Spleen (tissue), 11 donors: ENCODE measurements around the gene TSPAN18. TPM values are rescaled to one million over a fixed set of nuclear protein-coding genes. Genes with fewer than 3 reads are reported as not detected.

ENCODE experiments used
- DNase-seq: peaks from one replicate; pipeline ENCODE4 v3.0.0-alpha.2; 2020
- H3K27ac ChIP-seq, 8 donors: fragments of 200-600 bp; sonication (generic) in 7 of 8; 1 replicate in 4 of 8; 2 replicates in 4 of 8; pipeline versions ENCODE4 v1.5.0 to v1.8.0; 2016 to 2021; ENCODE audit warnings: inconsistent platforms in 4 of 8, mild to moderate bottlenecking in 4 of 8, moderate library complexity in 1 of 8
- H3K27me3 ChIP-seq, 7 donors: fragments of 200-600 bp; sonication (generic) in 6 of 7; replicated peaks in 1 of 7; 1 replicate in 4 of 7; 2 replicates in 3 of 7; pipeline versions ENCODE4 v1.5.0 to v1.8.0; 2016 to 2021; ENCODE audit warnings: inconsistent platforms in 3 of 7, mild to moderate bottlenecking in 1 of 7
- H3K36me3 ChIP-seq, 6 donors: fragments of 200-600 bp; sonication (generic) in 5 of 6; 1 replicate in 4 of 6; 2 replicates in 2 of 6; pipeline versions ENCODE4 v1.5.0 to v1.8.0; 2016 to 2021; ENCODE audit warnings: inconsistent platforms in 2 of 6
- H3K4me1 ChIP-seq, 6 donors: fragments of 200-600 bp; sonication (generic) in 5 of 6; 1 replicate in 3 of 6; 2 replicates in 3 of 6; pipeline versions ENCODE4 v1.5.0 to v1.8.0; 2016 to 2021; ENCODE audit warnings: inconsistent platforms in 3 of 6
- H3K4me3 ChIP-seq, 8 donors: fragments of 200-600 bp; sonication (generic) in 7 of 8; 1 replicate in 4 of 8; 2 replicates in 4 of 8; pipeline versions ENCODE4 v1.5.0 to v1.8.0; 2016 to 2021; ENCODE audit warnings: inconsistent platforms in 4 of 8, mild to moderate bottlenecking in 4 of 8, moderate library complexity in 2 of 8
- H3K9me3 ChIP-seq, 8 donors: fragments of 200-600 bp; sonication (generic) in 7 of 8; 1 replicate in 4 of 8; 2 replicates in 4 of 8; pipeline versions ENCODE4 v1.5.0 to v1.8.0; 2016 to 2021; ENCODE audit warnings: inconsistent platforms in 4 of 8
- POLR2A ChIP-seq, 3 donors: fragments of 450-650 bp; IDR thresholded peaks; one replicate each; pipeline ENCODE4 v1.5.1; 2017; ENCODE audit warnings: antibody characterized with exemption in 3 of 3, mild to moderate bottlenecking in 1 of 3
- POLR2AphosphoS5 ChIP-seq, 3 donors: sonication (generic); formaldehyde crosslinking; IDR thresholded peaks; one replicate each; pipeline ENCODE4 v1.5.1; 2017; ENCODE audit warnings: antibody characterized with exemption in 3 of 3
- WGBS, 5 donors: extraction: QIAGEN DNeasy Blood & Tissue Kit in 3 of 5; methylation state at CpG; one replicate each; pipeline versions ENCODE4 v1.1.5 to v1.1.7; 2013 to 2018; 5-methylcytosine and 5-hydroxymethylcytosine counted together
- intact Hi-C: fragments of 100-400 bp; cut with DNase I; formaldehyde crosslinking; loops from one replicate; pipeline ENCODE4 v1.15.0; 2023; ENCODE audit warnings: low total_unique reads
- polyA plus RNA-seq, 3 donors: library from polyadenylated mRNA; stranded (reverse); fragments of 200-250 nt; gene quantifications; one replicate each; pipeline ENCODE4 v1.2.1, GENCODE V29; 2013
- total RNA-seq, 7 donors: library from RNA; depleted of rRNA in 3 of 7; stranded (reverse); fragments of >200 nt in 3 of 7; fragmentation: NEBNext Ultra II Directional in 4 of 7; extraction: Animal tissue kit (Norgen Biotek cat#: 25700) in 4 of 7; gene quantifications; one replicate each; pipeline versions ENCODE4 v1.1.0 to v1.2.1, GENCODE V29; 2016 to 2021
- TF ChIP-seq, protein P1 (sequence below), 11 experiments: fragments of 200-600 bp in 7 of 11; fragments of 450-650 bp in 4 of 11; sonication (generic) in 4 of 11; IDR thresholded peaks in 8 of 11; conservative IDR thresholded peaks in 3 of 11; 1 replicate in 7 of 11; 2 replicates in 4 of 11; pipeline versions ENCODE4 v1.4.0 to v1.8.0; 2016 to 2021; ENCODE audit warnings: antibody characterized with exemption in 11 of 11, inconsistent platforms in 4 of 11, mild to moderate bottlenecking in 1 of 11
- donor health status: healthy with polysubstance abuse.
- donor health status: DM: no; HTN: no; CAD: no; lungs with moderate emphysema.
- donor health status: DM: no; HTN: no; CAD: no.
- donor health status: Bipolar disorder and iron deficiency.
- donor health status: healthy.
- donor health status: DM: no; HTN: no; CAD: no.
- donor health status: DM: yes; HTN: yes; CAD: no.

The TSPAN18 gene
- total and polyA plus RNA-seq, 10 donors: 2.1 to 47.5 (median 21.3) TPM

DNA sequence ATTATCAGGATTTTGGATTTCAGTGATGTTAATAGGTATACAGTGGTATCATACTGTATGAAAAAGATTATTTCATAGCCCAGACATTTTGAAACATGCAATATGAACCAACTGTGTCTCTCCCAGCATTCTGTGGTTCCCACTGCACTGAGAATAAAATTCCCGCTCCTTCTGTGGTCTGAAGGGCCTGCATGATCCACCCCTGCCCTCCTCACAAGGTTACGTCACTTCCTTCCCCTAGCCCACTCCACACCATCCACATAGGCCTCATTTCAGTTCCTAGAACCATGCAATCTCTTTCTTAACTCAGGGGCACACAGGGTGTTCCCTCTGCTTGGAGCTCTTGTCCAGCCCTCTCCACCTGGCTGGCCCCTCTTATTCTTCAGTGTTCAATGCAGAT lies 103.1 kb downstream of the TSPAN18 start:
- H3K9me3 ChIP-seq: no peaks in the 10 kb centered on the region
- intact Hi-C loops: no loop called here
- WGBS, 5 donors: 52 to 78% (median 71%) methylated on average over 2 of the region's 2 CpGs
- no peak overlapping the region for H3K4me3 ChIP-seq
- no peaks in the 10 kb centered on the region for H3K27me3 ChIP-seq
- H3K36me3 ChIP-seq: no peaks in the 10 kb centered on the region
- TF ChIP-seq POLR2A (IDR thresholded peaks at IDR 0.05): no peak
- no peak for TF ChIP-seq POLR2AphosphoS5 (IDR thresholded peaks at IDR 0.05)
- TF ChIP-seq, protein P1, sequence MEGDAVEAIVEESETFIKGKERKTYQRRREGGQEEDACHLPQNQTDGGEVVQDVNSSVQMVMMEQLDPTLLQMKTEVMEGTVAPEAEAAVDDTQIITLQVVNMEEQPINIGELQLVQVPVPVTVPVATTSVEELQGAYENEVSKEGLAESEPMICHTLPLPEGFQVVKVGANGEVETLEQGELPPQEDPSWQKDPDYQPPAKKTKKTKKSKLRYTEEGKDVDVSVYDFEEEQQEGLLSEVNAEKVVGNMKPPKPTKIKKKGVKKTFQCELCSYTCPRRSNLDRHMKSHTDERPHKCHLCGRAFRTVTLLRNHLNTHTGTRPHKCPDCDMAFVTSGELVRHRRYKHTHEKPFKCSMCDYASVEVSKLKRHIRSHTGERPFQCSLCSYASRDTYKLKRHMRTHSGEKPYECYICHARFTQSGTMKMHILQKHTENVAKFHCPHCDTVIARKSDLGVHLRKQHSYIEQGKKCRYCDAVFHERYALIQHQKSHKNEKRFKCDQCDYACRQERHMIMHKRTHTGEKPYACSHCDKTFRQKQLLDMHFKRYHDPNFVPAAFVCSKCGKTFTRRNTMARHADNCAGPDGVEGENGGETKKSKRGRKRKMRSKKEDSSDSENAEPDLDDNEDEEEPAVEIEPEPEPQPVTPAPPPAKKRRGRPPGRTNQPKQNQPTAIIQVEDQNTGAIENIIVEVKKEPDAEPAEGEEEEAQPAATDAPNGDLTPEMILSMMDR (IDR thresholded peaks at IDR 0.05 in 8 of 11, conservative IDR thresholded peaks at IDR 0.05 in 3 of 11): no peak
- no peak overlapping the region for H3K27ac ChIP-seq
- DNase-seq: no peak
- peaks cover 0 to 44% (median 16%) of the 10 kb centered on the region in 6 donors for H3K4me1 ChIP-seq

DNA sequence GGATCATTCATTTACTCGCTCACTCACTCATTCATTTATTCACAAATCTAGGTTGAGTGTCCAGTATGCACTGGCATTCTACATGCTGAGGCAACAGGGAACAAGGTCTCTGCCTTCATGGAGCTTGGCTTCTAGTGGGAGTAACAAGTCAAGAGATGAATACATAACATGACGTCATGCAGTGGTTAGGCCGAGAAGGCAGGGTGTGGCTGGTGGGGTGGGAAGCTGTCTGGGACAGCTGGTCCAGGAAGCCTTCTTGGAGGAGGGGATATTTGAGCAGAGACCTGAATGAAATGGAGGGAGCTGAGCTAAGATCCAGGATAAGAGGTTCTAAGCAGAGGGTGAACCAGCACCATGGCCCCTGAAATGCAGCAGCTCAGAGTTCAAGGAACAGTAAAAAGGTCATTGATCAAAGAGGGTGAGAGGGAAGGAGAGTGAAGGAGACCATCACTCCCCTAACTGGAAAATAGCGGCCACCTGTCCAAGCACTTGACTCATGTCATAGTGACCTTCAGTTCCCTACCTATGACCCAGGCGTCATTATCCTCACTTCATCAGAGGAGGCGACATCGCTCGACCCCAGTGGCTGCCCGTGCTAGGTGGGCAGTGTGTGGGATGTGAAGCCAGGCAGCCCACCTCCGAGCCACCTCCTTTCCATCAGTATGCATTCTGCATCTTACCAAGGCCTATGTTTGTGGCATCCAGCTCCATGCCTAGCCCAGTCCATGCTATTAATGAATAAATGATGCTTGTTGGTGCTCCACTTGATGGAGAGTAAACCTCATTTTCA lies 105.0 kb downstream of the TSPAN18 start:
- intact Hi-C loops: no loop called here
- Histone ChIP-seq H3K4me3 (no peak overlapping the region), H3K36me3 (no peaks in the 10 kb centered on the region), H3K9me3 (peaks cover 0 to 3% (median 0%) of the 10 kb centered on the region in 8 donors), H3K4me1 (peaks cover 0 to 36% (median 16%) of the 10 kb centered on the region in 6 donors), H3K27me3 (no peaks in the 10 kb centered on the region), H3K27ac (no peak overlapping the region)
- DNase-seq: no peak
- 83 to 92% (median 85%) methylated on average over 10 of the region's 10 CpGs for WGBS, 5 donors
- TF ChIP-seq POLR2A (IDR thresholded peaks at IDR 0.05) (no peak), POLR2AphosphoS5 (IDR thresholded peaks at IDR 0.05) (no peak)
- TF ChIP-seq, protein P1 (IDR thresholded peaks at IDR 0.05 in 8 of 11, conservative IDR thresholded peaks at IDR 0.05 in 3 of 11): no peak

GRCh38 chr11:44832452-44832851 lies 105.7 kb downstream of the TSPAN18 start:
- Histone ChIP-seq H3K27ac (no peak overlapping the region), H3K27me3 (no peaks in the 10 kb centered on the region), H3K36me3 (no peaks in the 10 kb centered on the region), H3K9me3 (peaks cover 0 to 5% (median 0%) of the 10 kb centered on the region in 8 donors), H3K4me3 (no peak overlapping the region), H3K4me1 (peaks cover 0 to 29% (median 15%) of the 10 kb centered on the region in 6 donors)
- intact Hi-C loops: no loop called here
- WGBS, 5 donors: 82 to 90% (median 87%) methylated on average over 10 of the region's 10 CpGs
- TF ChIP-seq, protein P1 (IDR thresholded peaks at IDR 0.05 in 8 of 11, conservative IDR thresholded peaks at IDR 0.05 in 3 of 11): no peak
- TF ChIP-seq POLR2A (IDR thresholded peaks at IDR 0.05): no peak
- no peak for TF ChIP-seq POLR2AphosphoS5 (IDR thresholded peaks at IDR 0.05)
- DNase-seq: no peak

DNA sequence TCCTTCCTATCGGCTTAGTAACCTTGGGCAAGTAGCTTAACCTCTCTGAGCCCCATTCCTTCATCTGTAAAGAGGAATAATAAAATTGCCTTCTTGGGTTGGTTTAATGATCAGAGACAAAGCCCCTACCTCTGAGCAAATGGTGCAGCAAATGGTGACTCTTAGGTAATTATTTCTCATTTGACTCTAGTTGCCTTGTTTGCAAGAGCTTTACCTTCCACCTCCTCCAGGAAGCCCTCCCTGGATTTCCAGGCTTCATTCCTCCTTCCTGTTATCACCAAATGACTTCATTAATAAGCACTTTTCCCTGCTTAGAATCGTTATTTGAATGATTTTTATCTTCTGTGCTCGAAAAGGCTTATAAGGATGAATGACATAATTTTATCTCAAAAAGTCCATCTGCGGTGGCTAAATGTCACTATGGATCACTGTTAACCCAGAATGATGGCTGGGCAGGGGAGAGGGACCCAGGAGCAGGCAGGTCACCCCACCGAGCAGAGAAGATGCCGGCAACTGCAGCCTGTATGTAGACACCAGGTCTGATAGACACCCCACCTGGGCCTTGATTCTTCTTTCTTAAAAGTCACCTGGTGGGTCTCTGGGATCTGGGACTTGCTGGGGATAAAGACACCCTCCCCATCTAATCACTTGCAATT lies 106.6 kb downstream of the TSPAN18 start:
- Histone ChIP-seq H3K9me3 (peaks cover 0 to 5% (median 0%) of the 10 kb centered on the region in 8 donors), H3K4me3 (no peak overlapping the region), H3K27me3 (no peaks in the 10 kb centered on the region), H3K4me1 (peaks cover 0 to 29% (median 14%) of the 10 kb centered on the region in 6 donors), H3K27ac (no peak overlapping the region), H3K36me3 (no peaks in the 10 kb centered on the region)
- intact Hi-C loops: no loop called here
- no peak for DNase-seq
- 73 to 85% (median 77%) methylated on average over 6 of the region's 6 CpGs for WGBS, 5 donors
- no peak for TF ChIP-seq POLR2AphosphoS5 (IDR thresholded peaks at IDR 0.05)
- TF ChIP-seq POLR2A (IDR thresholded peaks at IDR 0.05): no peak
- TF ChIP-seq, protein P1 (IDR thresholded peaks at IDR 0.05 in 8 of 11, conservative IDR thresholded peaks at IDR 0.05 in 3 of 11): no peak
